Mesothelial cell of epicardium (in vitro differentiated cells): ENCODE results near the gene SLC31A2. TPM values are rescaled to one million over a fixed set of nuclear protein-coding genes. Genes with fewer than 3 reads are reported as not detected.
"Not testable (repeated sequence)": the region's sequence is repeated elsewhere in the genome, so short reads cannot be mapped to it uniquely, and the experiment has no call there.

ENCODE experiments used
- DNase-seq, 2 experiments: peaks; one replicate each; pipeline ENCODE4 v3.0.0; 2021; ENCODE audit warnings: low spot score in 2 of 2; ENCODE audit not compliant: unreplicated experiment in 2 of 2
- H3K27ac Mint-ChIP-seq: 2 replicates; pipeline ENCODE4 v1.8.0; 2021; ENCODE audit warnings: mixed read lengths
- H3K27me3 Mint-ChIP-seq: 2 replicates; pipeline ENCODE4 v1.8.0; 2021; ENCODE audit warnings: low read depth, mixed read lengths
- H3K36me3 Mint-ChIP-seq: 2 replicates; pipeline ENCODE4 v1.8.0; 2021; ENCODE audit warnings: mixed read lengths
- H3K4me1 Mint-ChIP-seq: 2 replicates; pipeline ENCODE4 v1.8.0; 2021; ENCODE audit warnings: mixed read lengths
- H3K4me3 Mint-ChIP-seq: 2 replicates; pipeline ENCODE4 v1.8.0; 2021; ENCODE audit warnings: mild to moderate bottlenecking, moderate library complexity, mixed read lengths
- H3K9me3 Mint-ChIP-seq: 2 replicates; pipeline ENCODE4 v1.8.0; 2021; ENCODE audit warnings: mixed read lengths
- CTCF ChIP-seq: fragments of 200-600 bp; sonication (generic); IDR thresholded peaks from one replicate; pipeline ENCODE4 v1.5.0; 2021; ENCODE audit warnings: antibody characterized with exemption; ENCODE audit not compliant: unreplicated experiment
- total RNA-seq: library from RNA; stranded (reverse); gene quantifications from 3 replicates; pipeline ENCODE4 v1.2.1, GENCODE V29; 2021

Gene SLC31A2
- total RNA-seq, 1 donor from 2014 or later = 8.5 TPM

- Mint-ChIP-seq H3K4me1 (no peaks in the 10 kb centered on the region), H3K9me3 (peaks cover 22% of the 10 kb centered on the region), H3K4me3 (no peak overlapping the region), H3K27ac (no peak overlapping the region), H3K36me3 (no peaks in the 10 kb centered on the region), H3K27me3 (peaks cover 13% of the 10 kb centered on the region)
- TF ChIP-seq CTCF = no peak
- DNase-seq = no peak
Measured at GRCh38 chr9:113138760-113139159, 12.0 kb upstream of the SLC31A2 start.

- H3K9me3 Mint-ChIP-seq = peaks cover 22% of the 10 kb centered on the region
- TF ChIP-seq CTCF = no peak
- H3K4me3 Mint-ChIP-seq = no peak overlapping the region
- no peaks in the 10 kb centered on the region for H3K4me1 Mint-ChIP-seq
- no peak overlapping the region for H3K27ac Mint-ChIP-seq
- DNase-seq = no peak
- no peaks in the 10 kb centered on the region for H3K36me3 Mint-ChIP-seq
- peaks cover 11% of the 10 kb centered on the region for H3K27me3 Mint-ChIP-seq
Measured at GRCh38 chr9:113139225-113139829, 11.5 kb upstream of the SLC31A2 start.

- no peaks in the 10 kb centered on the region for H3K36me3 Mint-ChIP-seq
- TF ChIP-seq CTCF = no peak
- H3K4me3 Mint-ChIP-seq = no peak overlapping the region
- H3K4me1 Mint-ChIP-seq = no peaks in the 10 kb centered on the region
- no peak overlapping the region for H3K27ac Mint-ChIP-seq
- peaks cover 11% of the 10 kb centered on the region for H3K27me3 Mint-ChIP-seq
- peaks cover 22% of the 10 kb centered on the region for H3K9me3 Mint-ChIP-seq
- no peak for DNase-seq
Measured at GRCh38 chr9:113139953-113140352, 10.9 kb upstream of the SLC31A2 start.

- peaks cover 22% of the 10 kb centered on the region for H3K9me3 Mint-ChIP-seq
- H3K4me3 Mint-ChIP-seq, H3K4me1 Mint-ChIP-seq, H3K36me3 Mint-ChIP-seq, DNase-seq, H3K27ac Mint-ChIP-seq: not testable (repeated sequence)
- H3K27me3 Mint-ChIP-seq = peaks cover 14% of the 10 kb centered on the region
Measured at GRCh38 chr9:113140896-113141295, 9.9 kb upstream of the SLC31A2 start.

GRCh38 chr9:113143432-113144227 is 7.2 kb upstream of the SLC31A2 start:
- Mint-ChIP-seq H3K4me1 (no peaks in the 10 kb centered on the region), H3K9me3 (peaks cover 22% of the 10 kb centered on the region), H3K27ac (no peak overlapping the region), H3K4me3 (no peak overlapping the region), H3K27me3 (peaks cover 9% of the 10 kb centered on the region), H3K36me3 (no peaks in the 10 kb centered on the region)
- no peak for TF ChIP-seq CTCF
- no peak for DNase-seq

- no peak overlapping the region for H3K27ac Mint-ChIP-seq
- H3K4me3 Mint-ChIP-seq = no peak overlapping the region
- H3K9me3 Mint-ChIP-seq = no peaks in the 10 kb centered on the region
- peaks cover 10% of the 10 kb centered on the region for H3K27me3 Mint-ChIP-seq
- H3K4me1 Mint-ChIP-seq = peaks cover 20% of the 10 kb centered on the region
- H3K36me3 Mint-ChIP-seq = no peaks in the 10 kb centered on the region
- no peak for TF ChIP-seq CTCF
- DNase-seq = no peak
Measured at GRCh38 chr9:113148372-113148705, 2.5 kb upstream of the SLC31A2 start.
